GM18526 (cell line): ENCODE results near the gene FGF3.

Source experiments
- POLR2A ChIP-seq: IDR thresholded peaks from 3 replicates; pipeline ENCODE4 v1.6.1; 2011; ENCODE audit not compliant: insufficient read length; ENCODE audit errors: extremely low read depth

Gene FGF3

DNA sequence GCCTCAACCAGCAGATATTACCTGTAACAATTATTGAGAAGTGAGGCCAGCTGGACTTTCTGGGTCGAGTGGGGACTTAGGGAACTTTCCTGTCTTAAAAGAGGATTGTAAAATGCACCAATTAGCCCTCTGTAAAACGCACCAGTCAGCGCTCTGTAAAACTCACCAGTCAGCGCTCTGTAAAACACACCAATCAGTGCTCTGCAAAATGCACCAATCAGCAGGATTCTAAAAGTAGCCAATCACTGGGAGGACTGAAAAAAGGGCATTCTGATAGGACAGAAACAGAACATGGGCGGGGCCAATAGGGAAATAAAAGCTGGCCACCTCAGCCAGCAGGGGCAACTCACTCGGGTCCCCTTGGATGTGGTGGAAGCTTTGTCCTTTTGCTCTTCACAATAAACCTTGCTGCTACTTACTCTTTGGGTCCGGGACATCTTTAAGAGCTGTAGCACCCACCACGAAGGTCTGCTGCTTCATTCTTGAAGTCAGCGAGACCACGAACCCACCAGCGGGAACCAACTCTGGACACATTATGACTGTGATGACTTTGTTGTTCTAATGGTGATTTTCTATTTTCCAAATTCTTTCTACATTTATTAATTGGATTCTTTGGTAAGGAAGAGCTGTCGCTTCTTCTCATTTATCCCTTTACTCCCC, 40.2 kb upstream of the FGF3 start:
- no peak for TF ChIP-seq POLR2A

DNA sequence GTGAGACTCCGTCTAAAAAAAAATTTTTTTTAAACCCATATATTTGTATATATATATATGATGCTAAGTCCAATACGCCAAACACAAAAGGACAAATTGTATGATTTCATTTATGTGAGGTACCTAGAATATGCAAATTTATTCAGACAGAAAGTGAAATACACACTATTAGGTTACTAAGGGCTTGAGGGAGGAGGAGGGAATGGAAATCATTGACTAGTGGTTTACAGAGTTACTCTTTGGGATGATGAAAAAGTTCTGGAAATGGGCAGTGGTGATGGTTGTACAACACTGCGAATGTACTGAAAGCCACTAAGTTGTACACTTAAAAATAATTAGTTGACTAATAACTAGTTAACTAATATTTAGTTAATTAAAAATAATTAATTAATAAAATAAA, 36.2 kb upstream of the FGF3 start:
- TF ChIP-seq POLR2A: no peak

DNA sequence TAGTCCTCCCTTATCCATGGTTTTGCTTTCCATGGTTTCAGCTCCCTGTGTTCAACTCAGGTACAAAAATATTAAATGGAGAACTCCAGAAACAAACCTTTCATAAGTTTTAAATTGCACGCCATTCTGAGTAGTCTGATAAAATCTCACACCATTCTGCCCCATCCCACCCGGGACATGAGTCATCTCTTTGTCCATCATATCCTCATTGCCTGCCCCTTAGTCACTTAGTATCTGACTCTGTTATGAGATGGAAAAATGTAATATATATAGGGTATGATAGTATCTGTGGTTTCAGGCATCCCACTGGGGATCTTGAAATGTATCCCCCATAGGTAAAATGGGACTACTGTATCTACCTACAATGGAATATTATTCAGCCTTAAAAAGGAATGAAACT, 35.5 kb upstream of the FGF3 start:
- no peak for TF ChIP-seq POLR2A

DNA sequence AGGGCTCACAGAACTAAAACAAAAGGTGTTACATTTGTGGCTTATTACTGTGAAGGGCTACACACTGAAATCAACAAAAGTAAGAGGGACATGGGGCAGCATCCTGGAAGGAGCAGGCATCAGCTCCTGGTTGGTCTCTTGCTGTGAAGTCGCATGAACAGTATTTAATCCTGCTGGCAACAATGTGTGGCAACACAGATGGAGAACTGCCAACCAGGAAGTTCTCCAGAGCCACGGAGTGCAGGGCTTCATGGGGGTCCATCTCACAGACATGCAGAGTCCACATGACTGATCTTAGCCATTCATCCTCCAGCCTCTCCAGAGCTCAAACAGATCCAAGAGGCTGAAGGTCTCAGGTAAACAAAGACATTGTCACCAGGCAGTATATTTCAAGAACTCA, 32.8 kb upstream of the FGF3 start:
- TF ChIP-seq POLR2A: no peak

DNA sequence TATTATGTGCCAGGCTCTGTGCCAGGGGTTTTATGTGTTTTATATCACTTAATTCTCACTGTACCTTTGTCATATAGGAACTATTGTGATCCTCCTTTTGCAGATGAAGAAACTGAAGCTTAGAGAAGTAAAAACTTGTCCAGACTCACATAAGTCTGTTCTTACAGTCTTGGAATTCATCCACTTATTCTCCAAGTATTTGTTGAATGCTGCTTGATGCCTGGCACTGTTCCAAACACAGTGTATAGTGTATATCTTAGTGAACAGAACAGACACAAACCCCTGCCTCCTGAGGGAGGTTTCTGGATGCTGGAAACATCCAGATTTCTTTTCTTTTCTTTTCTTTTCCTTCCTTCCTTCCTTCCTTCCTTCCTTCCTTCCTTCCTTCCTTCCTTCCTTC, 29.0 kb upstream of the FGF3 start:
- no peak for TF ChIP-seq POLR2A

DNA sequence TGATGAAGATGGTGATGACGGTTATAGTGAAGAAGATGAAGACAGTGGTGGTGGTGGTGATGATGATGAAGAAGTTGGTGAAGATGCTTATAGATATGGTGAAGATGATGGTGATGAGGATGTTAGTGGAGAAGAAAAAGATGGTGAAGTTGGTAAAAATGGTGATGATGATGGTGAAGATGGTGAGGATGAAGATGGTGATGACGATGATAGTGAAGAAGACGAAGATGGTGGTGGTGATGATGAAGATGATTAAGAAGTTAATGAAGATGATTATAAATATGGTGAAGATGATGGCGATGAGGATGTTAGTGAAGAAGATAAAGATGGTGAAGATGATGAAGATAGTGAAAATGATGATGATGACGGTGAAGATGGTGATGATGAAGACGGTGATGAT, 25.2 kb upstream of the FGF3 start:
- TF ChIP-seq POLR2A: no peak

DNA sequence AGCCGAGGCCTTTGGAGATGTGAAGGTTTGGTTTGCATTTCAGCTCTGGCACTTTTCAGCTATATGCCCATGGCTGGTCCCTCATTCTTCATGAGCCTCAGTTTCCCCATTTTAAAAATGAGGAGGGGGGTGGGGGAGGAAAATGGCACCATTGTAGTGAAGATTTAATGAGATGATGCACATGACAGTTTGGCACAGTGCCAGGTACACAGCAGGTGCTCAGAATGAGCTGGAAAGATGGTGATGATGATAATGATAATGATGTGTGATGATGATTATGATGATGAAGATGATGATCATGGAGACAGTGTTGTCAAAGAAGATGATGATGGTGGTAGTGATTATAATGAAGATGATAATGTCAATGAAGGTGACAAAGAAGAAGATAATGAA, 24.3 kb upstream of the FGF3 start:
- TF ChIP-seq POLR2A: no peak

DNA sequence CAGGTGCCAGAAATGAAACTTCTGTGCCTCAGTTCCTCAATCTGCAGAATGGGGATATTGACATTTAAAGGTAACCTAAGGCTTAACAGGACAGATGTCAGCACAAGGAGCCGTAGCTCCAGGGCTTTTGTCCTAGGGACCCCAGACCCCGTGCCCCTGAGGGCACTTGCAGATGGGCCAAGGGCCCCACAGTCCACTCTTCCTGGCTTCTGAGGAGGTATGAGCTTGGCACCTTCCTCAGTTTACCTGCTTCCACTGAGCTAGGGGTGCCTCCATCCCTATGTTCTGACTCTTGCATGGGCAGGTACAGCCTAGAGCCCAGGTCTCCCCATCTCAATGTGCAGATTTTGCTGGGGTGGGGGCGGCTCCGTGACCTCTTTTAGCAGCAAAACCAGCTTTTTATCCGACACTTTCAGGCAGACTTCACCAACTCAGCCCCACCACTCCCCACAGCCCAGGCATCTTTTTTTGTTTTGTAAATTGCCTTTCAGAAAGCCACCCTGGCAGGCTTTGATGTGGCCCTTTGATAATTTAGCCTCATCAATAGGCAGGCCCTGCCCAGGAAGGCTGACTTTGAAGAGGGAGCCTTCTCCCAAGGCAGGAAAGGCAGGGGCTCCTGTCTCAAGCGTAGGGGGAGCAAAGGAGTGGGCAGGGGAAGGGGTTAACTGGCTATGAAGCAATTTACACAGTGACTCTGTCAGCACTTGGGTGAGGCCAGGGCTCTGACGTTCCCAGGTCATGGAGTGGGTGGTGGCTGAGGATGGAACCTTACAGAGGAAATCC, 23.7 kb upstream of the FGF3 start:
- no peak for TF ChIP-seq POLR2A

DNA sequence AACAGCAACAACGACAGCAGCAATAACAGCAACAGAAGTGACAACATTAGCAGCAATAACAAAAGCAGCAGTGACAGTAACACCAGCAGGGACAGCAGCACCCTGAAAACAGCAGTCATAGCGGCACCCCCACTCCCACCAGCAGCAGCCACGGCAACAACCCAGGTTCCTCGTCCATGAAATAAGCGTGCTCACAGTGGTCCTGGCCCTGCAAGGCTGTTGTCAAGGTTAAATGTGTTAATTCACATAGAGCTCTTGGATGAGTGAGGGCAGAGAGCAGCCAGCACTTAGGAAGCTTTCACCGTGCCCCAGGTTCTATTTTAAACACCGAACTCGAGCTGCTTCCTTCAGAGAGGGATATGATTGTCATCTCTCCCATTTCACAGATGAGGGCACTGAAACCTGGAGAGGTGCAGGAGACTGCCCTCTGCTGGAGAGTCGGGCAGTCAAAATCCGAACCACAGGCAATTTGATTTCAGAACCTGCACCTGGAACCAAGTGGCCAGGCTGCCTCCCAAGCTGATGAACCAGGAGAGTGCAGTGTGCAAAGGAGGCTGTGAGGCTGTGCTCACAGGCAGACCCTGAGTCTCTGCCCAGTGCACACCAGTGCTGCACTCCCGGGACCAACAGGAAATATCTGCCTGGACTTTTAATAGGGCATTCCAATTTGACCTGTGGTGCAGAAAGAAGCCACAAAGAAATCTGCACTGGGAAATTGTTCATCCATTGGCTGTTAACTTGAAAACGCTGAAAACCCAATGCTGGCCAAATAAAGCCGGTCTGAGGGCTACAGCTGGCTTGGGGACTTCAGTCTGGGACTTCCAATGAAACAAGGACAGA, 22.9 kb upstream of the FGF3 start:
- TF ChIP-seq POLR2A: no peak

DNA sequence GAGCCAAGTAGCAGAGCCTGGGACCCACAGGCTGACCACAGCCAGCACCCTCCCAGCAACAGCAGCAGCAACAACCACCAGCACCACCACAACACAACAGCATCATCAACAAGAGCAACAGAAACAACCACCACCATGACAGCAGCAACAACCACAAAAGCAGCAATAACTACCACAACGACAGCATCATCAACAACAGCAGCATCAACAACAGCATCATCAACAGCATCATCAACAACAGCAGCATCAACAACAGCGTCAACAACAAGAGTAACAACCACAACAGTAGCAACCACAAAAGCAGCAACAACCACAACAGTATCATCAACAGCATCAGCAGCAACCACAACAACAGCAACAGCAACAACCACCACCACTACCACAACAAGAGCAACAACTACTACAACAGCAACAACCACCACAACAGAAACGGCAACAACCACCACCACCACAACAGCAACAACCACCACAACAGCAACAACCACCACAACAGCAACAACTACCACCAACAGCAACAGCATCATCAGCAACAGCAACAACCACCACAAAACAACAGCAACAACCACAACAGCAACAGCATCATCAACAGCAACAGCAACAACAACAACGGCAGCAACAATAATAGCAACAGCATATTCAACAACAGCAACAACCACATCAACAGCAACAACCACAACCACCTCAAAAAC, 22.1 kb upstream of the FGF3 start:
- no peak for TF ChIP-seq POLR2A

DNA sequence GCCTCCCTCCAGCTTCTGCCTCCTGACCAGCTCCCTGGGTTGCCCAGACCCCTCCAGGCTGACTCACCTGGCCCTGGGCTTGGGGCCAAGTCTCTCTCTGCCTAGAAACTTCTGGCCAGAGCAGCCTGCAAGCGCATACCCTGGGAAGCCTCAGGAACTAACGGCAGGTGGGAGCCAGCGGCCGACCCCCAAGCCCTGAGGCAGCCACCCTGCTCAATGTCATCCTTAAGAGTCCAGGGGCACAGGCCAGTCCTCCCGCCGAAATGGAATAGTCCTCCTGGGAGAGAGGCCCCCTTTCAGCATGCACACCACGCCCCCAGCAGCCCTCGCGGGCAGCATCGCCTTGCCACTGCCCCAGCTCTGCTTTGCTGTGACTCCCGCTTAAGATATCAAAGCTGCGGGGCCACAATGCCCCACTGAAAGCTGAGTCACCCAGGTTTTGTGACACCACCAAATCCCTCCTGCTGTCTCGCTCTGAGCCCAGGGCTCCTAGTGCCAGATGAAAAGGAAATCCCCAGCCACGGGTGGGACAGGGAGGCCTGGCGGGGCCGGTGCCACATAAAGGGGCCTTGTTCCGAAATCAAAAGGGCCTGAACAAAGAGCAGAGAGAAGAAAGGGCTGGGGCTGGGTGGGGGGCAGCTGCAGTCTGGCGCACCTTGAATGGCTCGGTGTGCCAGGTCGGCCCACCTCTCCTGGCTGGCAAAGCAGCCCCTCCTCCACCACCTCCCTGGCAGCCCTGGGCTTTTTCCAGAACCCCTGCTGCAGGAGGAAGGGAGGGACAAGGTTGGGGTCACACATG, 21.4 kb upstream of the FGF3 start:
- TF ChIP-seq POLR2A: no peak

DNA sequence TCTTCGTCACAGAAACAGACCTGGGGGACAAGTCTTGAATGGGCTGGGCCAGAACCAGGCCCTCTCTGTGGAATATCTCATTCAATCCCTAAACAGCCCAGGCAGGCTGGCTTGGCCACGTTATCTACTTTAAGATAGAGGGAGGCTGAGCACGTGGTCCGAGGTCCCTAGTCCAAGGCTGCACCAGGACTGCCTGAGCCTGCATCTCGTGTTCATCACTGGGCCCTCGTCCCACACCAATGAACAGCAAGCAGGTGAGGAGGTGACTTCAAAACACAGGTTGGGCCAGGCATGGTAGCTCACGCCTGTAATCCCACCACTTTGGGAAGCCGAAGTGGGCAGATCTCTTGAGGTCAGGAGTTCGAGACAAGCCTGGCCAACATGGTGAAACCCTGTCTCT, 20.3 kb upstream of the FGF3 start:
- TF ChIP-seq POLR2A: no peak

DNA sequence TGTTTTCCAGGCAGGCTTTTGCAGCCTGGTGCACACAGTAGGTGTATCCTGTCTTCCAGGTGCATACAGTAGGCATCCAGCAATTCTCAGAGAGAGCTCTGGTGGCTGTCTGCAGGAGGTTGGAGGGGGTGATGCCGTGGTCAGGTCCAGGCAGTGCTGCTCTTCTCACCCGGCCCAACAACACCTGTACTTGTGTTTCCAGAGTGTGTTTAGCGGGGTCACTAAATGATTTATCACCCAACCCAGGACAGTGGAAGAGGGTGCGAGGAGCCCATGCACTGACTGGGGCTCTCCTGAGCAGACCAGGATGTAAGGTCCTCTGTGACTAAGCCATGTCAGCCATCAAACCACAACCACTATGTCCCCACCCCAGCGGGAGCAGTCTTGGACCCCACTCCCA, 18.6 kb upstream of the FGF3 start:
- TF ChIP-seq POLR2A: no peak

DNA sequence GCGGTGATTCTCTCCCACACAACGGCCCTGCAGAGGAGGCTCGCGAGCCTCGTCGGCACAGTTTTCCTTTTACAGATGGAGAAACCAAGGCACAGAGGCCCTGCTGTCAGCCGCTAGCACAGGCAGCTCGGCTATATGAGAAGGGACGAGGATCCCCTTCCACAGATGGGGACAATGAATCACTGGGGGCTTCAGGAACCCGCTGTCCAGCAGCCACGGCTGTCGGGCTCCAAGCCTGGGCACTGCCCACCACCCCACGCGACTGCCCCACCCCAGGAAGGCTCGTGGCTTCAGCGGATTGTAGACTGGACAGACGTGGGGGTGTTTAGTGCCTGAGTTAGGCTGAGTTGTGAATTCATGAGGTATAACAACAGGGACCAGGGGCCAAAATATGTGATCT, 17.2 kb upstream of the FGF3 start:
- TF ChIP-seq POLR2A: no peak
